WERI-Rb-1 (cell line): Measurements from ENCODE around the gene INTS7.
A peak's percentile ranks its signal among the peaks of the same experiment; 100 is the strongest.

Source experiments
- DNase-seq: peaks from one replicate; pipeline ENCODE4 v3.0.0-alpha.2; 2020
- H3K27ac ChIP-seq: fragments of 250-450 bp; sonication (Bioruptor Pico); 2 replicates; pipeline ENCODE4 v1.5.1; 2020; ENCODE audit warnings: mild to moderate bottlenecking, moderate library complexity
- H3K27me3 ChIP-seq: fragments of 250-450 bp; sonication (Bioruptor Pico); 2 replicates; pipeline ENCODE4 v1.5.1; 2021; ENCODE audit warnings: mild to moderate bottlenecking, low read depth, moderate library complexity; ENCODE audit not compliant: insufficient read depth, severe bottlenecking
- H3K36me3 ChIP-seq: fragments of 250-450 bp; sonication (Bioruptor Pico); 2 replicates; pipeline ENCODE4 v1.5.1; 2020; ENCODE audit warnings: mild to moderate bottlenecking, moderate library complexity
- H3K4me3 ChIP-seq: 2 replicates; pipeline ENCODE4 v1.5.1; 2011; ENCODE audit warnings: low read depth, mild to moderate bottlenecking, control low read depth, low read length
- H3K9me3 ChIP-seq: fragments of 250-450 bp; sonication (Bioruptor Pico); 2 replicates; pipeline ENCODE4 v1.5.1; 2021; ENCODE audit warnings: mild to moderate bottlenecking, moderate library complexity; ENCODE audit not compliant: severe bottlenecking
- CTCF ChIP-seq: IDR thresholded peaks from 2 replicates; pipeline ENCODE4 v1.5.1; 2011; ENCODE audit warnings: low read depth, mild to moderate bottlenecking, control low read depth, inconsistent platforms, low read length

Gene INTS7

DNA sequence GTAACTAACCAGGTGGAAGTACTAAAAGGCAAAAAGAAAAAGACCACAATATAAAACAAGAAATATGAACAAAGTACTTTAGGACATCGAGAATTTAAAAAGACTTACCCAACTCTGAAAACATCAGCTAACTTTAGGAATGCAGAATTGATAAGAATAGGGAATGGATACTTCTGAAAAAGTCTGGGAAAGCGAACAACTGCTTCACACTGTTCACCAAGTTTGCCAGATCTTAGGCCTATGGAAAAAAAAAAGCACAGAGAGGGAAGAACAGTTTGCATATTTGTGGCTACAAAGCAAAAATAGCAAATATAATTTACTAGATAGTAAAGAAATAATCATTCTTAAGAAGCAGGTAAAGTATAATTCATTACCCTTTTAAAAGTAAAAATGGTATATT is 14.4 kb downstream of the INTS7 start:
- no peaks in the 10 kb centered on the region for H3K27me3 ChIP-seq
- TF ChIP-seq CTCF = no peak
- DNase-seq = no peak
- H3K27ac ChIP-seq = no peak overlapping the region
- H3K36me3 ChIP-seq = peaks cover 51% of the 10 kb centered on the region
- peaks cover 7% of the 10 kb centered on the region for H3K9me3 ChIP-seq
- H3K4me3 ChIP-seq = no peak overlapping the region

DNA sequence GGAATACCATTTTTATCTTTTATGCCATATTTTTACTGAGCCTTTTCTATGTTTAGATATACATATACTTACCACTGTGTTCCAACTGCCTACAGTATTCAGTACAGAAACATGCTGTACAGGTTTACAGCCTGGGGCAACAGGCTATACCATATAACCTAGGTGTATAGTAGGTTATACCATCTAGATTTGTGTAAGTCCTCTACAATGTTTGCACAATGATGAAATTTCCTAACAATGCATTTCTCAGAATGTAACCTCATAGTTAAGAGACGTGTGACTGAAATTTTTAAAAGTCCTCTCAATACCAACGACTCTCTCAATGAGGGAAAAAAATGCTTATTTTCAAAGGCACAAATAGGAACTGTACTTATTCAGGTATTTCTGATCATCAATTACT is 21.7 kb downstream of the INTS7 start:
- H3K36me3 ChIP-seq = peaks cover 56% of the 10 kb centered on the region
- TF ChIP-seq CTCF = no peak
- no peak for DNase-seq
- no peaks in the 10 kb centered on the region for H3K27me3 ChIP-seq
- H3K4me3 ChIP-seq = no peak overlapping the region
- H3K27ac ChIP-seq = no peak overlapping the region
- no peaks in the 10 kb centered on the region for H3K9me3 ChIP-seq

GRCh38 chr1:212012034-212012740 is 23.2 kb downstream of the INTS7 start:
- peak; percentile 99 for TF ChIP-seq CTCF
- no peak overlapping the region for H3K4me3 ChIP-seq
- peak; percentile 76 for DNase-seq

GRCh38 chr1:212010004-212010403 is 25.4 kb downstream of the INTS7 start:
- DNase-seq = no peak
- Histone ChIP-seq H3K36me3 (peaks cover 64% of the 10 kb centered on the region), H3K9me3 (no peaks in the 10 kb centered on the region), H3K27ac (no peak overlapping the region), H3K4me3 (no peak overlapping the region), H3K27me3 (no peaks in the 10 kb centered on the region)
- TF ChIP-seq CTCF = no peak

More at GRCh38 chr1:212012034-212012740, 23.2 kb downstream of the INTS7 start:
- H3K36me3 ChIP-seq = peaks cover 66% of the 10 kb centered on the region
- no peak overlapping the region for H3K27ac ChIP-seq
- no peaks in the 10 kb centered on the region for H3K9me3 ChIP-seq
- no peaks in the 10 kb centered on the region for H3K27me3 ChIP-seq

- Histone ChIP-seq H3K4me3 (no peak overlapping the region), H3K27me3 (no peaks in the 10 kb centered on the region), H3K9me3 (no peaks in the 10 kb centered on the region), H3K27ac (no peak overlapping the region), H3K36me3 (peaks cover 64% of the 10 kb centered on the region)
- TF ChIP-seq CTCF = no peak
- DNase-seq = no peak
Observed at GRCh38 chr1:212009561-212009960, 25.8 kb downstream of the INTS7 start.

- no peak for TF ChIP-seq CTCF
- Histone ChIP-seq H3K36me3 (peaks cover 66% of the 10 kb centered on the region), H3K4me3 (no peak overlapping the region), H3K27me3 (no peaks in the 10 kb centered on the region), H3K27ac (no peak overlapping the region), H3K9me3 (no peaks in the 10 kb centered on the region)
- DNase-seq = no peak
Observed at GRCh38 chr1:212007886-212008285, 27.5 kb downstream of the INTS7 start.
